Panc1 (cell line): ENCODE data around the gene SERGEF. TPM values are rescaled to one million over a fixed set of nuclear protein-coding genes. Genes with fewer than 3 reads are reported as not detected.

Experiments used
- ATAC-seq: fragments of 200-7000 bp; cut with Tn5 transposase; 2 replicates; pipeline ENCODE4 v1.9.1; 2020; ENCODE audit warnings: mild to moderate bottlenecking, moderate library complexity
- BruUV-seq: library from RNA; stranded (reverse); fragments of 400-500 nt; replicated peaks from 2 replicates; lab custom pipeline; 2021; lab: Mats Ljungman, UMichigan
- CTCF ChIA-PET: fragments of 300-600 bp; sonication (Branson Sonifier 250); formaldehyde crosslinking; loops from one replicate; lab custom pipeline; 2022; ENCODE audit warnings: antibody characterized with exemption; lab: Charles Lee
- POLR2A ChIA-PET: fragments of 300-600 bp; sonication (Branson Sonifier 250); formaldehyde crosslinking; loops from one replicate; lab custom pipeline; 2022; ENCODE audit warnings: antibody characterized with exemption; lab: Charles Lee
- DNase-seq: peaks from one replicate; pipeline ENCODE4 v3.0.0-alpha.2; 2010; ENCODE audit warnings: low read depth, low spot score
- H3K27ac ChIP-seq: 2 replicates; pipeline ENCODE4 v1.5.1; 2011; ENCODE audit warnings: mild to moderate bottlenecking, low read length, inconsistent platforms
- H3K27me3 ChIP-seq: fragments of 200-500 bp; sonication (Bioruptor generic); 2 replicates; pipeline ENCODE4 v1.6.0; 2014; ENCODE audit warnings: low read length, inconsistent platforms; ENCODE audit not compliant: control insufficient read depth, insufficient read depth
- H3K36me3 ChIP-seq: fragments of 200-500 bp; sonication (Bioruptor generic); 2 replicates; pipeline ENCODE4 v1.5.1; 2014; ENCODE audit warnings: inconsistent platforms, mild to moderate bottlenecking, low read length, moderate library complexity; ENCODE audit not compliant: control insufficient read depth, insufficient read depth
- H3K4me1 ChIP-seq: 2 replicates; pipeline ENCODE4 v1.5.1; 2011; ENCODE audit warnings: inconsistent platforms, mild to moderate bottlenecking, low read length, moderate library complexity; ENCODE audit not compliant: control insufficient read depth, insufficient read depth
- H3K4me3 ChIP-seq, 2 experiments: 2 replicates each; pipeline ENCODE4 v1.5.1; 2011 to 2012; ENCODE audit warnings: low read depth in 2 of 2, low read length in 2 of 2, mild to moderate bottlenecking in 2 of 2, inconsistent platforms in 1 of 2, moderate library complexity in 1 of 2
- H3K9me3 ChIP-seq: fragments of 200-500 bp; sonication (Bioruptor generic); 2 replicates; pipeline ENCODE4 v1.5.1; 2014; ENCODE audit warnings: low read depth, mild to moderate bottlenecking, inconsistent platforms, low read length, moderate library complexity; ENCODE audit not compliant: control insufficient read depth, insufficient read depth
- CTCF ChIP-seq: fragments of 450-650 bp; IDR thresholded peaks from 2 replicates; pipeline ENCODE4 v1.5.1; 2017; ENCODE audit warnings: mild to moderate bottlenecking
- POLR2AphosphoS5 ChIP-seq: IDR thresholded peaks from 2 replicates; pipeline ENCODE4 v1.6.1; 2012; ENCODE audit warnings: mild to moderate bottlenecking, low read depth, low read length, moderate library complexity
- REST ChIP-seq, 2 experiments: IDR thresholded peaks; 2 replicates each; pipeline ENCODE4 v1.6.1; 2011 to 2012; ENCODE audit warnings: low read depth in 2 of 2, control low read depth in 1 of 2, low read length in 1 of 2, mild to moderate bottlenecking in 1 of 2, moderate library complexity in 1 of 2; ENCODE audit not compliant: insufficient read depth in 1 of 2
- SIN3A ChIP-seq: IDR thresholded peaks from 2 replicates; pipeline ENCODE4 v1.6.1; 2012; ENCODE audit warnings: low read depth, mild to moderate bottlenecking, low read length, moderate library complexity, borderline replicate concordance; ENCODE audit not compliant: insufficient read depth
- TCF7L2 ChIP-seq: IDR thresholded peaks from 2 replicates; pipeline ENCODE4 v1.6.1; 2011; ENCODE audit warnings: mild to moderate bottlenecking, low read depth, low read length, inconsistent platforms
- in situ Hi-C: cut with HindIII; loops from 2 replicates; pipeline ENCODE4 v1.10.0; 2016; ENCODE audit warnings: low sequenced_read_pairs, low pct_unique_long_range_greater_than_20kb
- intact Hi-C: fragments of 100-400 bp; cut with micrococcal nuclease; formaldehyde crosslinking; loops from one replicate; pipeline ENCODE4 v1.10.0; 2022; ENCODE audit not compliant: unreplicated experiment
- total RNA-seq: library from RNA; stranded (reverse); gene quantifications from one replicate; pipeline ENCODE4 v1.2.1, GENCODE V29; 2021; ENCODE audit not compliant: unreplicated experiment

The SERGEF gene
- total RNA-seq, 1 experiment from 2014 or later, result 35.5 TPM

GRCh38 chr11:17765356-17766072 is 247.3 kb downstream of the SERGEF start:
- Histone ChIP-seq H3K4me3 (no peak overlapping the region), H3K27ac (no peak overlapping the region), H3K27me3 (no peaks in the 10 kb centered on the region), H3K9me3 (no peaks in the 10 kb centered on the region), H3K4me1 (no peaks in the 10 kb centered on the region), H3K36me3 (no peaks in the 10 kb centered on the region)
- CTCF ChIA-PET, result no interaction called here
- POLR2A ChIA-PET, result no interaction called here
- intact Hi-C loops (no loop called here), in situ Hi-C loops (no loop called here)
- no peak for ATAC-seq
- TF ChIP-seq POLR2AphosphoS5 (no peak), TCF7L2 (no peak), REST (IDR thresholded peaks at IDR 0.05; ENCODE audit: insufficient read depth in 1 of 2, low read depth in 2 of 2, low read length in 1 of 2) (no peak), SIN3A (no peak), CTCF (no peak)
- no peak for DNase-seq
- no TSS peak for BruUV-seq

GRCh38 chr11:17764446-17765218 is 248.2 kb downstream of the SERGEF start:
- no TSS peak for BruUV-seq
- in situ Hi-C loops, result no loop called here
- TF ChIP-seq SIN3A (no peak), CTCF (no peak), TCF7L2 (no peak), REST (IDR thresholded peaks at IDR 0.05; ENCODE audit: insufficient read depth in 1 of 2, low read depth in 2 of 2, low read length in 1 of 2) (no peak), POLR2AphosphoS5 (no peak)
- H3K27ac ChIP-seq, result no peak overlapping the region
- DNase-seq (no peak), ATAC-seq (no peak)
- H3K9me3 ChIP-seq, result no peaks in the 10 kb centered on the region
- no peaks in the 10 kb centered on the region for H3K4me1 ChIP-seq
- POLR2A ChIA-PET, result no interaction called here
- no peaks in the 10 kb centered on the region for H3K27me3 ChIP-seq
- no peak overlapping the region for H3K4me3 ChIP-seq
- intact Hi-C loops, result no loop called here
- CTCF ChIA-PET, result no interaction called here
- H3K36me3 ChIP-seq, result no peaks in the 10 kb centered on the region
